DND-41 (cell line): ENCODE measurements around the gene VGLL1.

Experiments used
- EZH2 ChIP-seq: IDR thresholded peaks from 3 replicates; pipeline ENCODE4 v1.6.1; 2012; ENCODE audit warnings: borderline replicate concordance, low read depth, mild to moderate bottlenecking, moderate library complexity, low read length, inconsistent platforms; ENCODE audit not compliant: severe bottlenecking
- TF ChIP-seq, protein P1 (sequence below): IDR thresholded peaks from 2 replicates; pipeline ENCODE4 v1.5.1; 2012; ENCODE audit warnings: borderline replicate concordance, low read length, moderate library complexity, mild to moderate bottlenecking; ENCODE audit not compliant: poor library complexity, severe bottlenecking; ENCODE audit errors: extremely low read depth

DNA sequence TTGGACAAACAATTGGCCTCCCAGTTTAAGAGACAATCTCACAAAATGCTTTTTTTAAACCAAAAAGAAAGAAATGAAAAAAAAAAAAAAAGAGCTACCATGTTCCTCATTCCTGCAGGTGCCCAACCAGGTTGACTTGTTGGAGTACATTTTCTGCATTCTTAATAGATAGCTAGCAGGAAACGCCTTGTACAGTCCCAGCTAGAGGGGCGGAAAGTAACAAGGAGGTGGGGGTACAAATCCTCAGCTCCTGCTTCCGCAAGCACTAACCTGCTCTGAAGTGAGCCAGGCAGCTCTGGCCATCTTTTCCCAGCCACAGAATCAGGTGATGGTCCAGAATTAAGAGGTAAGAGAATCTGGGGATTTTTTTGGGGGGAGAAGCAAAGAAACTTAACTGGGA is at the start of gene VGLL1:
- no peak for TF ChIP-seq EZH2
- TF ChIP-seq, protein P1, sequence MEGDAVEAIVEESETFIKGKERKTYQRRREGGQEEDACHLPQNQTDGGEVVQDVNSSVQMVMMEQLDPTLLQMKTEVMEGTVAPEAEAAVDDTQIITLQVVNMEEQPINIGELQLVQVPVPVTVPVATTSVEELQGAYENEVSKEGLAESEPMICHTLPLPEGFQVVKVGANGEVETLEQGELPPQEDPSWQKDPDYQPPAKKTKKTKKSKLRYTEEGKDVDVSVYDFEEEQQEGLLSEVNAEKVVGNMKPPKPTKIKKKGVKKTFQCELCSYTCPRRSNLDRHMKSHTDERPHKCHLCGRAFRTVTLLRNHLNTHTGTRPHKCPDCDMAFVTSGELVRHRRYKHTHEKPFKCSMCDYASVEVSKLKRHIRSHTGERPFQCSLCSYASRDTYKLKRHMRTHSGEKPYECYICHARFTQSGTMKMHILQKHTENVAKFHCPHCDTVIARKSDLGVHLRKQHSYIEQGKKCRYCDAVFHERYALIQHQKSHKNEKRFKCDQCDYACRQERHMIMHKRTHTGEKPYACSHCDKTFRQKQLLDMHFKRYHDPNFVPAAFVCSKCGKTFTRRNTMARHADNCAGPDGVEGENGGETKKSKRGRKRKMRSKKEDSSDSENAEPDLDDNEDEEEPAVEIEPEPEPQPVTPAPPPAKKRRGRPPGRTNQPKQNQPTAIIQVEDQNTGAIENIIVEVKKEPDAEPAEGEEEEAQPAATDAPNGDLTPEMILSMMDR: no peak
